Globus pallidus (tissue), 1 donor: ENCODE results near the gene SBNO1.
"Not testable (repeated sequence)": the region's sequence is repeated elsewhere in the genome, so short reads cannot be mapped to it uniquely, and the experiment has no call there.

Source experiments
- DNase-seq: peaks from one replicate; pipeline ENCODE4 v3.0.0-alpha.2; 2015; ENCODE audit warnings: low spot score

The SBNO1 gene

DNA sequence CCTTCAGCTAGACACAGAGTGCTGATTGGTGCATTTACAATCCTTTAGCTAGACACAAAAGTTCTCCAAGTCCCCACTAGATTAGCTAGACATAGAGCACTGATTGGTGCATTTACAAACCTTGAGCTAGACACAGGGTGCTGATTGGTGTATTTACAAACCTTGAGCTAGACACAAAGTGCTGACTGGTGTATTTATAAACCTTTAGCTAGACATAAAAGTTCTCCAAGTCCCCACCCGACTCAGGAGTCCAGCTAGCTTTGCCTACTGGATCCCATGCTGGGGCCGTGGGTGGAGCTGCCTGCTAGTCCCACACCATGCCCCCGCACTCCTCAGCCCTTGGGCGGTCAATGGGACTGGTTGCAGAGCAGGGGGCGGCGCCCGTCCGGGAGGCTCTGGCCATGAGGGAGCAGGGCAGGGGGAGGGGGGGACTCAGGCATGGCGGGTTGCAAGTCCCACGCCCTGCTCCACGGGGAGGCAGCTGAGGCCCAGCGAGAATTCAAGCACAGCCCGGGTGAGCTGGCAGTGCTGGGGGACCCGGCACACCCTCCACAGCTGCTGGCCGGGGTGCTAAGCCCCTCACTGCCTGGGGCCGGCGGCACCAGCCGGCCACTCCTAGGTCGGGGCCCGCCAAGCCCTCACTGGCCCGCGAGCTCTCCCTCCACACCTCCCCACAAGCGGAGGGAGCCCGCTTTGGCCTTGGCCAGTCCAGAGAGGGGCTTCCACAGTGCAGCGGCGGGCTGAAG is 115.5 kb downstream of the SBNO1 start:
- DNase-seq = not testable (repeated sequence)

DNA sequence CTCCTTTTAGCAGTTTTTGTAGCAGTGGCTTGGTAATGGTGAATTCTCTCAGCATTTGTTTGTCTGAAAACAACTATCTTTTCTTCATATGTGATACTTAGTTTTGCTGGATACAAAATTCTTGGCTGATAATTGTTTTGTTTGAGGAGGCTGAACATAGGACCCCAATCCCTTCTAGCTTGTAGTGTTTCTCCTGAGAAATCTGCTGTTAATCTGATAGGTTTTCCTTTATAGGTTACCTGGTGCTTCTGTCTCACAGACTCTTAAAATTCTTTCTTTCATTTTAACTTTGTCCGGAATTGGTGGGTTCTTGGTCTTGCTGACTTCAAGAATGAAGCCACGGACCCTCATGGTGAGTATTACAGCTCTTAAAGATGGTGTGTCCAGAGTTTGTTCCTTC is 116.5 kb downstream of the SBNO1 start:
- not testable (repeated sequence) for DNase-seq

DNA sequence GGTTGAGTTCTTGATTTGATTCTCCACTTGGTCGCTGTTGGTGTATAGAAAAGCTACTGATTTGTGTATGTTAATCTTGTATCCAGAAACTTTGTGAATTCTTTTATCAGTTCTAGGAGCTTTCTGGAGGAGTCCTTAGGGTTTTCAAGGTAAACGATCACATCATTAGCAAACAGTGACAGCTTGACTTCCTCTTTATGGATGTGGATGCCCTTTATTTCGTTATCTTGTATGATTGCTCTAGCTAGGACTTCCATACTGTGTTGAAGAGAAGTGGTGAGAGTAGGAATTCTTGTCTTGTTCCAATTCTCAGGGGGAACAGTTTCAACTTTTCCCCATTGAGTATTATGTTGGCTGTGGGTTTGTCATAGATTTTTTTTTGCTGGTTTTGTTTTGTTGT is 119.0 kb downstream of the SBNO1 start:
- DNase-seq = no peak

DNA sequence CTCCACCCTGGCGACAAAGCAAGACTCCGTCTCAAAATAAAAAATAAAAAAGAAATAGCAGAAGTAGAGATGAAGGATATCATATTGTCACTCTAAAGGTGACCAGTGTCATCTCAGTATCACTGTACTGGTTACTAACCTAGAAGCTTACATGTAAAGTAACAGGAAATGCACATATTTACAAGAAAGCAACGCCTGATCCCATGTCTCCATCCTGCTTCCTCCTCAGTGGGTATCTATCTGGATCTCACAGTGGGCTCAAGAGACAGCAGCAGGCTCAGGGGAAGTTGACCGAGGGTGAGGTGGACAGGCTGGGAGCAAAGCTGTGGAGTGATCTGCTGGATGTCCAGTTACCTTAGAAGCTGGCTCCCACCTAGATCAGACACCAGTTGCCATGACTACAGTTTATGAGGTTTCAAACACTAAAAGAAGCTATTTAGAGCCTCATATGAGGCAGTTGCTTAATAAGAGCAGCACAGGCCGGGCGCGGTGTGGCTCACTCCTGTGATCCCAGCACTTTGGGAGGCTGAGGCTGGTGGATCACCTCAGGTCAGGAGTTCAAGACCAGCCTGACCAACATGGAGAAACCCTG is 120.9 kb downstream of the SBNO1 start:
- DNase-seq = no peak

DNA sequence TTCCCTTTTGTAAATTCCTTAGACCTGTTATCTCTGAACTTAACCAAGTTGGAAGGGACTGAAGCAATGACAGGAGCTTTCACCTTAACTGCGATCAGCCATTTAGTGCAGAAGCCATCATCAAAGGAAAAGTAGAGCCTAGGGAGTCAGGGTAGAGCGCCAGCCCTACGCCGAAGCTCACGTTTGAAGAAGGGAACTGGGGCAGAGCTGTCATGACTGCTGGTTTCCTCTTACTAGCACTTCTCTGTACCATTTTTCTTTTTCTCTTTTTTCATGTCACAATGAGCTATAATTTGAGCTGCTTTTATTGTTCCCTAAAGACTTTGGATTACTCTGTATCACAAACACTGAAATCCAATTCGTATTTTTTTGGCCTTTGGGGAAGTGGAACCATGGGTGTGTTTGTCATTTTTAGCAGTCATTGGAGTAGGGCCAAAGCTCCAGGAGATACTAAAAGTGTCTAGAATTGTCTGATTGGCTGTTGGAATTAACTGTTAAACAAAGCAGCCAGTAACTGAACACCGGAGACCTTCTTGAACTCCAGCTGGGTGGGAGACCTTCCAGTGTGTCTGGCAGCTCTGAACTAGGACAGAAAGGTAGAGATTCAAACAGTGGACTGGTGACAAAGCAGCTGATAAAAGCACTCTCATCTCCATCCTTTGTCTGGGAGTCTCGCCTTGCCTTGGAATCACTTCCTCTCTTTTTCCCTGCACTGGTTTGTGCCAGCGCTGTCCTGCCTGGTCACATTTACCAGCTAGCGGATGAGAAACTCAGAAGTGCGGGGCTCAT is 122.3 kb downstream of the SBNO1 start:
- no peak for DNase-seq
